Right atrium auricular region (tissue), 2 donors: Measurements from ENCODE around the gene SLCO1C1. TPM values are rescaled to one million over a fixed set of nuclear protein-coding genes. Genes with fewer than 3 reads are reported as not detected.
"Not testable (repeated sequence)": the region's sequence is repeated elsewhere in the genome, so short reads cannot be mapped to it uniquely, and the experiment has no call there.

Experiments used
- DNase-seq: peaks from one replicate; pipeline ENCODE4 v3.0.0-alpha.2; 2019; ENCODE audit warnings: low spot score
- H3K27ac ChIP-seq, 2 donors: fragments of 200-600 bp; sonication (generic); 1 replicate in 1 of 2; 2 replicates in 1 of 2; pipeline ENCODE4 v1.5.1; 2016 to 2019
- H3K27me3 ChIP-seq, 2 donors: fragments of 200-600 bp; sonication (generic); one replicate each; pipeline versions ENCODE4 v1.5.1 to v1.6.0; 2017 to 2019
- H3K36me3 ChIP-seq: fragments of 200-600 bp; sonication (generic); one replicate; pipeline ENCODE4 v1.5.1; 2016
- H3K4me1 ChIP-seq, 2 donors: fragments of 200-600 bp; sonication (generic); one replicate each; pipeline versions ENCODE4 v1.5.1 to v1.6.0; 2017 to 2019
- H3K4me3 ChIP-seq, 2 donors: fragments of 200-600 bp; sonication (generic); 1 replicate in 1 of 2; 2 replicates in 1 of 2; pipeline ENCODE4 v1.5.1; 2017 to 2019; ENCODE audit warnings: mild to moderate bottlenecking in 1 of 2, moderate library complexity in 1 of 2
- H3K9me3 ChIP-seq, 2 donors: fragments of 200-600 bp; sonication (generic); one replicate each; pipeline ENCODE4 v1.5.1; 2019
- CTCF ChIP-seq, 2 donors: fragments of 200-600 bp; sonication (generic); IDR thresholded peaks; one replicate each; pipeline ENCODE4 v1.5.1; 2019; ENCODE audit warnings: antibody characterized with exemption in 2 of 2
- total RNA-seq, 2 donors: library from RNA; depleted of rRNA; stranded (reverse); fragments of >200 nt; gene quantifications; one replicate each; pipeline ENCODE4 v1.1.0, GENCODE V29; 2016

SLCO1C1 gene
- total RNA-seq, 2 donors from 2014 or later: 0.31 to 2.0 TPM

- Histone ChIP-seq H3K4me3 (no peak overlapping the region), H3K27me3 (no peaks in the 10 kb centered on the region), H3K4me1 (no peaks in the 10 kb centered on the region), H3K9me3 (no peaks in the 10 kb centered on the region), H3K27ac (no peak overlapping the region), H3K36me3 (no peaks in the 10 kb centered on the region)
- TF ChIP-seq CTCF (IDR thresholded peaks at IDR 0.05): no peak
- DNase-seq: no peak
Measured at GRCh38 chr12:20751046-20751445, 55.9 kb downstream of the SLCO1C1 start.

- H3K27ac ChIP-seq: no peak overlapping the region
- H3K36me3 ChIP-seq: no peaks in the 10 kb centered on the region
- H3K4me1 ChIP-seq: no peaks in the 10 kb centered on the region
- H3K27me3 ChIP-seq: no peaks in the 10 kb centered on the region
- DNase-seq: no peak
- H3K4me3 ChIP-seq: no peak overlapping the region
- H3K9me3 ChIP-seq: peaks cover 0 to 11% of the 10 kb centered on the region in 2 donors
- TF ChIP-seq CTCF (IDR thresholded peaks at IDR 0.05): no peak
Measured at GRCh38 chr12:20777420-20777819, 82.3 kb downstream of the SLCO1C1 start.

GRCh38 chr12:20778969-20779368 lies 83.8 kb downstream of the SLCO1C1 start:
- no peak for DNase-seq
- no peaks in the 10 kb centered on the region for H3K36me3 ChIP-seq
- no peak overlapping the region for H3K4me3 ChIP-seq
- H3K9me3 ChIP-seq: peaks cover 0 to 11% of the 10 kb centered on the region in 2 donors
- H3K27me3 ChIP-seq: no peaks in the 10 kb centered on the region
- no peaks in the 10 kb centered on the region for H3K4me1 ChIP-seq
- no peak for TF ChIP-seq CTCF (IDR thresholded peaks at IDR 0.05)
- H3K27ac ChIP-seq: no peak overlapping the region

GRCh38 chr12:20779971-20780370 lies 84.8 kb downstream of the SLCO1C1 start:
- peaks cover 0 to 11% of the 10 kb centered on the region in 2 donors for H3K9me3 ChIP-seq
- H3K27ac ChIP-seq, H3K4me3 ChIP-seq, H3K36me3 ChIP-seq, H3K27me3 ChIP-seq, H3K4me1 ChIP-seq, DNase-seq: not testable (repeated sequence)

GRCh38 chr12:20783796-20784357 lies 88.7 kb downstream of the SLCO1C1 start:
- H3K9me3 ChIP-seq, DNase-seq: not testable (repeated sequence)

GRCh38 chr12:20792971-20793370 lies 97.8 kb downstream of the SLCO1C1 start:
- no peak for DNase-seq
- H3K27ac ChIP-seq: no peak overlapping the region
- H3K9me3 ChIP-seq: no peaks in the 10 kb centered on the region
- no peak for TF ChIP-seq CTCF (IDR thresholded peaks at IDR 0.05)
- H3K4me1 ChIP-seq: no peaks in the 10 kb centered on the region
- H3K27me3 ChIP-seq: no peaks in the 10 kb centered on the region
- H3K4me3 ChIP-seq: no peak overlapping the region
- no peaks in the 10 kb centered on the region for H3K36me3 ChIP-seq

More at GRCh38 chr12:20783796-20784357, 88.7 kb downstream of the SLCO1C1 start:
- not testable (repeated sequence) for H3K4me1 ChIP-seq, H3K27ac ChIP-seq, H3K4me3 ChIP-seq, H3K27me3 ChIP-seq, H3K36me3 ChIP-seq

- Histone ChIP-seq H3K4me1 (no peaks in the 10 kb centered on the region), H3K27ac (no peak overlapping the region), H3K36me3 (no peaks in the 10 kb centered on the region), H3K27me3 (no peaks in the 10 kb centered on the region), H3K4me3 (no peak overlapping the region), H3K9me3 (no peaks in the 10 kb centered on the region)
- peak; percentile 37 to 58 for TF ChIP-seq CTCF (IDR thresholded peaks at IDR 0.05)
- no peak for DNase-seq
Measured at GRCh38 chr12:20798554-20798953, 103.4 kb downstream of the SLCO1C1 start.
